GM12878 (cell line): ENCODE measurements around the gene RFK. TPM values are rescaled to one million over a fixed set of nuclear protein-coding genes. Genes with fewer than 3 reads are reported as not detected.

Experiments
- CUX1 ChIP-seq: IDR thresholded peaks from 2 replicates; pipeline ENCODE4 v1.6.1; 2012; ENCODE audit warnings: improper control_type of control experiment, low read depth, low read length; ENCODE audit not compliant: insufficient replicate concordance
- E4F1 ChIP-seq: fragments of 450-650 bp; IDR thresholded peaks from 2 replicates; pipeline ENCODE4 v1.6.1; 2018; ENCODE audit warnings: borderline replicate concordance, mild to moderate bottlenecking; ENCODE audit not compliant: partially characterized antibody
- ESRRA ChIP-seq: IDR thresholded peaks from 2 replicates; pipeline ENCODE4 v1.6.1; 2012; ENCODE audit warnings: mild to moderate bottlenecking, low read length, improper control_type of control experiment
- IRF5 ChIP-seq: fragments of 450-650 bp; IDR thresholded peaks from 2 replicates; pipeline ENCODE4 v1.6.1; 2017; ENCODE audit warnings: borderline replicate concordance
- SUZ12 ChIP-seq: fragments of 200-600 bp; sonication (generic); IDR thresholded peaks from one replicate; pipeline ENCODE4 v1.6.1; 2018; ENCODE audit warnings: antibody characterized with exemption, mild to moderate bottlenecking; ENCODE audit not compliant: unreplicated experiment
- ZBTB40 ChIP-seq: fragments of 450-650 bp; IDR thresholded peaks from 2 replicates; pipeline ENCODE4 v1.6.1; 2016; ENCODE audit warnings: mild to moderate bottlenecking, moderate library complexity, borderline replicate concordance
- ZZZ3 ChIP-seq: IDR thresholded peaks from 2 replicates; pipeline ENCODE4 v1.6.1; 2011; ENCODE audit warnings: low read depth; ENCODE audit not compliant: control insufficient read depth, insufficient read length
- polyA plus RNA-seq, 11 experiments: library from polyadenylated mRNA; depleted of rRNA in 4 of 11; unstranded in 6 of 11; stranded (reverse) in 5 of 11; fragments of >200 nt; fragmentation: Nextera tagmentation in 4 of 11; fragmentation: Illumina TruSeq in 1 of 11; extraction: Ambion mirVana in 4 of 11; extraction: Trizol in 1 of 11; gene quantifications; 1 replicate in 1 of 11; 2 replicates in 10 of 11; pipeline versions ENCODE4 v1.2.1 to v1.2.3, GENCODE V29; 2011 to 2016; ENCODE audit warnings: inconsistent platforms in 2 of 11, missing spikeins in 2 of 11, low read depth in 1 of 11
- total RNA-seq, 4 experiments: library from RNA; depleted of rRNA in 3 of 4; stranded (reverse); fragments of >200 nt in 3 of 4; fragmentation: Illumina TruSeq in 1 of 4; extraction: Trizol in 1 of 4; gene quantifications; 2 replicates each; pipeline versions ENCODE4 v1.2.1 to v1.2.3, GENCODE V29; 2013 to 2021

The RFK gene
- total and polyA plus RNA-seq, 10 of the 15 experiments (the other 5 are each of a cell fraction or from before 2014, with no cell fraction given), result 4.4 to 18.6 (median 11.6) TPM

GRCh38 chr9:76352026-76352620 lies 42.1 kb downstream of the RFK start (continued):
- TF ChIP-seq E4F1 (no peak), ZZZ3 (no peak), CUX1 (no peak), ZBTB40 (no peak), ESRRA (no peak), IRF5 (no peak), SUZ12 (no peak)
